ENCODE results near the gene CSMD2. TPM values are rescaled to one million over a fixed set of nuclear protein-coding genes. Genes with fewer than 3 reads are reported as not detected.

Gene CSMD2
- total RNA-seq, 1 donor from 2014 or later: 0.08 TPM

DNA sequence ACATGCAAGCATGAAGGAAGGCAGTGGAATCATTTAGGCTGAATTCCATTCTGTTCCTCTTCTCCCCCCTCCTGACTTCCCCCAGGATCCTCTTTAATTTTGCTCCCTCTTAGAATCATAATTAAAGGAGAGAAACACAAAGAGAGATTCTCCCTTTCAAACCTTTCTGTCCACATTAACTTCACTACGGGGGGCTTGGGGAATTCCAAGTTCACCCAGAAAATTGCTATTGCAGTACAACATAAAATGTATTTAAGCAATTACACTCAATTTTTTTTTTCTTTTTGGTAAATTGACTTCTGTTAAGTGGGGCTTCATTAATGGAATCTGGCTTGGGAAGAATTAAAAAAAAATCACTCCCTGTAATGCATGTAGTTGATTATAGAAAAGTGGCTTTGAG is 314.5 kb downstream of the CSMD2 start:
- ATAC-seq: no peak

DNA sequence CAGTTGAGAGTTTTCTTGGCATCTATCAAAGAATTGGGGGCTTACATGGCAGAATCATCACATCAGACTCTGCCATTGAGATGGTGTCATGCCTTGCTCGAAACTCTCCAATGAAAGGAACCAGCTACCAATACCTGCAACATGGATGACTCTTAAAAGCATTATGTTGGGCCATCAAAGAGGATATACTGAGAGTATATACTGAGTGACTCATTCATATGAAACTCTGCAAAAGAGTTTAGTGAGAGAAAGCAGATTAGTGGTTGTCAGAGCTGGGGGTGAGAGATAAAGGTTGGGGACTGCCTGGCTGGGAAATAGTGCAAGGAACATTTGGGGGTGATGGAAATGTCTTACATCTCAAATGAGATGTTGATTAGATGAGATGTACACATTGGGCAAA is 315.8 kb downstream of the CSMD2 start:
- no peak for ATAC-seq

DNA sequence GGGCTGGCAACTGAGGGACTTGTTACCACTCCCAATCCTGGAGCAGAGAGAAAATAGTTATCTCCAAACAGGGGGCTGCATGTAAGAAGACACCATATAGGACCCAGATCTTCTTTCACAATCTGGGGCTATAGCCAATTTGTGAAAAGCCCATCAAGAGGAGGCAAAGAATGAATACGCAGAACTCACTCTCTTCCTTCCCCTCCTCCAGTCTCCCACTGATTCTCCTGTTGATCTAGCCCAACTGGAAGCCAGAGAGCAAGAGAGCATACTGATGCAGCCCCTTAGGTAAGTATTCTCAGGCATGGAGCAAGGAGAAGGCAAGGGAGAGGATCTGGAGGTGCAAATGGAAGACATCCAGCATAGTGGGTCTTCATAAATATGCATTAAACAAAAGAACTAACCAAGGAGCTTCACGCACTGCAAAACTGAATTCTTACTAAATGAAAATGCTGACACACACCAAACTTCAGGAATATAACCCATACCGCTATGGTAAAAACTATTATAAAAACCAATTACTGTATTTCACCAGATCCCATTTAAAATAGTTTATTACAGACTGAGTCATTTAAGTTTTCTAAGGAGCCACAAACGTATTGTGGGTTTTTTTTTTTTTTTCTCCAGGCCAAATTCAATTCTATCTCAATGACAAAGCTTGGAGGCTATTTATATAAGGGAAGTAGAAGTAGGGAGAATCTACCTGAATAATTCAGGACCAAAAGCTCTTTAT is 316.7 kb downstream of the CSMD2 start:
- ATAC-seq: no peak

DNA sequence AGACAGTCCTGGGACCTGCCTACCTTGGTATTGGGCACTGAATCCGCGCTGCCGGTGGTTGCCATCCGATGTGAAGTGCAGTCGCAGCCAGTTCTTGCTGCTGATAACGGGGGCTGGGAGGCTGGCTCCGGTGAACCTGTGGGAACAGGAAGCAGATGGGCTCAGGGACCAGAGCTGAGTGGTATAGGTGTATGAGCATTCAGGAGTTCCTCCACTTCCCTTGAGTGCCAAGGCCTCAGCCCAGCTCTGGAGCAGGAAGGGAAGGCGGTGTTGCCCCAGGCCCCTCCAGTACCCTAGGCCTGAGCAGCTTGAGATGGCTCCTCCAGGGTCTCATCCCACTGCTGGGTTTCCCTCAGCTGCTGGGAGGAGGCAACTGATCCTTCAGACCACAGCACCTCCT is 318.2 kb downstream of the CSMD2 start:
- no peak for ATAC-seq

DNA sequence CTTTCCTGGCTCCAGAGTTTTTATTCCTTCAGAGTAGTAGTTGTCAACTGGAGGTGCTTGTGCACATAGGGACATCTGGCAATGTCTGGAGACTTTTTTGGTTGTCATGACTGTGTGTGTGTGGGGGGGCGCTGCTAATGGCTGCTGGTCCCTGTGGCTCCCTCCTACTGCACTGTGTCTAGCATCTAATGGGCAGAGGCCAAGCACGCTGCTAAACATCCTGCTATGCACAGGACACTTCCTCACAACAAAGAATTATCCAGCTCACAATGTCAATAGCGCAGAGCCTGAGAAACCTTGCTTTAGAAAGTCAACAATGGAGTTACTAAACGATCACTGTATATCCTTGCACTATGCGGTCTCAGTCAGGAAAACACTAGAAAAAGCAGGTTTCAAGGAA is 320.9 kb downstream of the CSMD2 start:
- no peak for ATAC-seq

DNA sequence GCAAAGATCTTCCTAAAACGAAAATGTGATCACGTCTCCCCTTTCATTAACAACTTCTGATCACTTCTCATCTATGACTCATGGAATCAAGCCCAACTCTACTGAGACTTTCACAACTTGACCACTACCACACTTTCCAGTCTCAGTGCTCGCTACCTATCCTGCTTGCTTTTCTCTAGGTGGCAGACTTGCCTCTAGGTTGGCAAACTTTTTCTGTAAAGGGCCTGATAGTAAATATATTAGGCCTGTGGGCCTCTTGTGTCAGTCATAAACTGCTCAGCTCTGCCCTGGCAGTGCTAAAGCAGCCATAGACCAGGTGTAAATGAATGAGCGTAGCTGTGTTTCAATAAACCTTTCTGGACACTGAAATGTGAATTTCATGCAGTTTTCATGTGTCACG is 322.7 kb downstream of the CSMD2 start:
- ATAC-seq: no peak

DNA sequence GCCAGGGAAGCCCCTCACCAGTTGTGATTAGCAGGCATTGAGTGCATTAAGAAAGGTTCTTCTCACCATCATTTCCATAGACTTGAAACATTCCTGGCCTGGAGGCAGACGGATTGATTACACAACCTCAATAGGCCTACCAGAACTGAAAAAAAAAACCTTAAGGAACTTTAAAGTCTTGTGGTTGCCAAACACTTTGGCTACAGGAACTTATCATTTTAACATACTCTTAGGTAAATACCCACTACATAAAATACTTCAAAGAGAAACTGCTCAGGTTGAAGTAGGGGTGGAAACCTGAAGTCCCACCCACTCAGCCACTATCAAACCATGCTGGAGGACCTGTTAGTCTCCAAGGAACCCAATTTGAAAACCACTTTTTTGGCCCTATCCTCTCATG is 323.5 kb downstream of the CSMD2 start:
- ATAC-seq: no peak

DNA sequence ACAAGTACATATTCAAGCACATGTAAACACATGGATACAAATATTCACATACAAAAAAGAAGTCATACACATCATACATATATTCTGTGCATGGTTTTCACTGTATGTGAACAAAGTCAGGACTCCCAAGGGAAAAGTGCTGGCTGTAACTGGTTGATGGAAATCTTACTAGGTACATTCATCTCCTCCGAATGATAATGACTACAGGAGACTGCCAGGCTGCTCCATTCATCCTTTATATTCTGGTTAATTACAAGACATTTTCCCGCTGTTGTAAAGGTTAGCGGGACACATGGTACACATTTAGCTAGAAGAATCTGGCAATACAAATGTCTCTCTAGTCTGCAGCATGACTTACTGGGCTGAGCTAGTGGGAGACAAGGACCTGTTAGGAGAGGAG is 327.4 kb downstream of the CSMD2 start:
- ATAC-seq: no peak

DNA sequence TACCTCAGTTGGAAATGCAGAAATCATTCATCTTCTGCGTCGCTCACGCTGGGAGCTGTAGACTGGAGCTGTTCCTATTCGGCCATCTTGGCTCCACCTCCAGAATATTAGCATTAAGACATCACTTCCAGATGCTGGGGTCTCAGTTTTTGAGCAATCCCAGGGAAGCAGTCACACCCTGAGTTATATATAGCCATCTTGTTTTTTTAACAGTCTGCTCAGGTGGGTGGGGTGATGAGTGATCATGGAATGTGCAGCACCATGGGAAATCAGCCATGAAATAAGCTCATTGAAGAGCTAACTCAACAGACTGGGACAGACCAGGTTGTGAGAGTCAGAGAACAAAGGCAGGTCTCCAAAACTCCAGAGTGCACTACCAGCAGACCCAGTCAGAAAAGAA is 328.1 kb downstream of the CSMD2 start:
- ATAC-seq: no peak

DNA sequence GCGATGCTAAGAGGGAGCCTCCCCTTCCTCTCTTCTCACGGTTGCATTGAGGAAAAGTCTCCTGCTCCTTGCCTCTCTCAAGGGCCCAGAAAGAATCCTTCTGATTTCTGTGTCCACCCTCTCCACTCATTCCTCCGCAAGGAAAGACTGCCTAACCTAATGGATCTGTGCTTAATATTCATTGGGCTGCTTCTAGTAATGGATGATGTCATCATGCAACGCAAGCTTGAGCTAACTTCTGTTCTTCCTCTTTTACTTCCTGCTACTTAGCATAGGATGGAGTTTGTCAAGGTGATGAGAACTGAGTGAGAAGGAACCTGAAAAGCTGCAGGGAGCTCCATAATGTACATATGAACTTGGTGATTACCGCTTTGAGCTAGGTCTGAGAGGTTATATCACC is 336.4 kb downstream of the CSMD2 start:
- ATAC-seq: no peak

DNA sequence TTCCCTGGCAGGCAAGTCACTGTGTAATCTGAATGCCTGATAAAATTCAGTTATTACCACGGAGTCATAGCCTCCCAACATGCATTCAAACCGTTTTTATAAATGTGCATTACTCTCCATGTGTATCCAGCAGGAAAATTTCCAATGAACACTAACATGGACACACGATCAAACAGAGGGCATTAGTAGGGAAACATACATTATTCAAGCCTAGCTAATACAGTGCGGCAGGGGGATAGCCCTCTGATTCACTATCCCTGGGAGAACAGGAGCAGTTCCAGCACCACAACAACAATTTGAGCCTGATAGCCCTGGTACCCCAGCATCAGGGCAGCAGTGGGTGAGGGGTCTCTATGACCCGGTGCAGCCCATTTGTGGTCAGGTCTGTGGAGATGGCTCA is 337.0 kb downstream of the CSMD2 start:
- no peak for ATAC-seq

DNA sequence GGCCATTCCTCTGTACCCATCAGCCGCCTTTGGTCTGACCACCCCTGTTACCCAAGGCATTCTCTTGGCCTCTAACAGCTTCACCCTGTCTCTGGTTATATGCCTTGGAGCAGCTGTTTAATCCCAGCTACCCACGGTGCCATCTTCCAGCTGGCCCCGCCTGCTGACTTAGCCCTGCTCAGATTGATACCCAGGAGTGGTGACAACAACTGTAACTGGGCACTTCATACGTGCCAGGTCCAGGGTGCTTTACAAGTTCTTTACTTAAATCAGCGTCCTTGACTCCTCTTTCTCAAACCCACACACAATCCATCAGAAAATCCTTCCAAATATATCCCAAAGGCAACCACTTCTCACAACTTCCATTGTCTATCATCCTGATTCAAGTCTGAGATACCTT is 338.3 kb downstream of the CSMD2 start:
- no peak for ATAC-seq

DNA sequence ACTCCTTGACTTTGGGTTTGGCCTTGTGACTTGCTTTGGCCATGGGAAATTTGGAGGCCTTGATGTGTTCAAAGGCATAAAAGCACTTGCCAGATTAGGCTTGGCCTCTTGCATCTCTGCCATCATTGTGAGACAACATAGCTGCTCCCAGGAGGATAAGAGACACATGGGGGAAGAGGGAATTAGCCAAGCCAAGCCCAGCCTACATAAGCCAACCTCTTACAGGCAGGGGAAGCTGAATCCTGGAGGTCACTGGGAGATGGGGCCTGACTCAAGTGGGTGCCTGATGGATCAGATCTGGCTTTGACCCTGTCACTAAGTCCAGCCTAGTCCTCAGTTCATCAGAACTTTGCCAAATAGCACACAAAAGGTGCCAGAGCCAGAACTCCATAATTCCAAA is 338.7 kb downstream of the CSMD2 start:
- no peak for ATAC-seq

DNA sequence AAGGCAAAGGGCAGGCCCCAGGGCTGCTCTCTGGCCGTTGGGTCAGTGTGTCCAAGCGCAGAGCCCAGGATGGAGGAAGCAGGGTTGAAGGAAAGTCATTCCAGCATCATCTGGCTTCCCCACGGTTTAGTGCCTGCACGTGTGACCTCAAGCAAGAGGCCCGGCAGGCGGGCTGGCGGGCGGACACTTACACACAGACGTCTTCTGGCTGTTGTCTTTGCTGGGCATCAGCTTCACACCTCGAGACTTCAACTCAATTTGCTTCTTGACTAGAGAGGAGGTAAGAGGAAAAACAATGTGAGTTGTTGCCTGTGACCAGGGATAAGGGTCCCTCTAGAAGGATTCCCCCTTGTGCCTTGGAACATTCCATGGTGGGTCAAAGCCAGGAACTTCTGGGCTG is 339.5 kb downstream of the CSMD2 start:
- ATAC-seq: no peak

DNA sequence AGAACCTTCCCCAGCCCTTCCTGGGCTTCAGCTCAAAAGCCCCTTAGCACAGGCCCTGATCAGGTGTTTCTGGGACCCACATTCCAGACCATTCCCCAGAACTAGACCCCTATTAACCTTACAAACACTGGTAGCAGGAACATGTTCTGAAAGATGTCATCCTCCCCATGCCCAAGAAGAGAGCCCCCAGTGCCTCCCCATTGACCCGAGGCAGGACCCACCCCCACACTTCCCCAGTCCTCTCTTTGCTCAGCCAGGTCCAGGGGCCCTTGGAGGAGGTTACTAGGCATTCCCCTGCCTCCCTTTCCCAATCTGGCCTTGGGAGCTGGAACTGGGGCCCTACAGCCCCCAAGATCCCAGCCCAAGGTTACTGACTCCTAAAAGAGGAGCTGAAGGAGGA is 340.1 kb downstream of the CSMD2 start:
- no peak for ATAC-seq

DNA sequence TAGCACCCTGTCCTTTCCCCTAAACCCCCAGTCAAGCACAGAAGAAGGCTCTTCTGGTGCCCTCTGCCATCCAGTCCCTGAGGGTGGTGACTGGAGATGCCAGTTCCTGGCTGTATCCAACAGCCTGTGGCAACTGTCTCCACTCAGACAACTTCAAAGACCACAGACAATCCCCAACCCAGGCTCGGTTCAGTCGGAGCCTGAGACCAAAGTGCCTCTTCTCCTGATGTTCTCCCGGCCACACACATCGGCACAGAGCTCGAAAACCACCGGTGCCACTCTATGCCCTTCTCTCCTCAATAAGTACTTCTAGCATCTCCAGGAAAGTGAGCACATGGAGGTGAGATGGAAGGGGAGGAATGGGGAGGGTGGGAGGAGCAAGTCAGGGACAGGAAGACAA is 340.7 kb downstream of the CSMD2 start:
- ATAC-seq: no peak

DNA sequence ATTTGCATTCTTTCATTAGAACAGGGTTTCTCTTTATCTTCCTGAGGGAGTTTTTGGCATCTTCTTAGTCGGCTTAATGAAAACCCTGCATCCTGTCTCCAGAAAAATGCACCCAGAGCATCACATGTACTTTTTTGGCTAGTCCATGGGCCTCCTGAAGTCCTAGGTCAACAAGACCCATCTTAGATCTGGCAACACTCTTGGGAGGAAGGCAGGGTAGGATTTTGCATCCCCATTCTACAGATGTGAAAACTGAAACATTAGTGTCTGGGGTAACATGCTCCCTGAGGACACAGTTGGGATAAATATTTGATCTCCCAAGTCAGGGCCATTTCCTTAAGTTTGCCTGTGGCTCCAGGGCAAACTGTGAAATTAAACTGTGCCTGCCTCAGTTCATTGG is 341.2 kb downstream of the CSMD2 start:
- no peak for ATAC-seq

DNA sequence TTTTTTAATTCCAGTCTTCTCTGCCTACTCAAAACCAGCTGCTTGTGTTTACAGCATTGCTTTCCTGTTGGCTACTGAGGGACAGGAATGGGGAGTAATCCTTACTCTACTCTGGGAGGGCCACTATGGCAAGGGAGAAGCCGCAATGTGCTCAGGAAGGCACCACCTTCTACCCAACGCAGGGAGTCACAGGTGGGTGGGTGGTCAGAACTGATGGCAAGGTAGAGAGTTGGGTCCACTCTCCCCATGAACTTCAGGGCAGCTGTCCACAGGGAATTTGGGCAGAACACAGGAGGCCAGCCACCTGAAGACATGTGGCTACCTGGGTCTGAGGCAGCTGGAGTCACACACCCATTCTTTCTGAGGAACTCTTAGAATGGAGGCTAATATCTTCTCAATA is 341.6 kb downstream of the CSMD2 start:
- no peak for ATAC-seq

DNA sequence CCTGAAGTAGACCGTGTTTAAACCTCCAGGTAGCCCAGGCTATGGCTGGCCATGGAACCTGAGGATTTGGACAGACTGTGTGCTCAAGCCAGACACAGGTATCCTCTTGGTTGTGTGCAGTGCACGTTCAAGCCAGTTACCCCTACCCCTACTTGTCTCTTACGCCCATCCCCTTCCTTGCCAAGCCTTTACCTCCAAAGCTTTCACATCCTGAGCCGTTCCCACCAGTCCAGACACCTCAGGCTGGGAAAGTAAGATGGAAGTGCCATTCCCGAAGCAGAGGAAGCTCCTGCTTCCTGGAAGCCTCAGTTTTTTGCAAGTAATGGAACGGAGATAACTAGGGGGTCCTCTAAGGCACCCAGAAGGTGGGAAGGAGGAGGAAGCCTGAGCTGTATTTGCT is 342.6 kb downstream of the CSMD2 start:
- no peak for ATAC-seq

DNA sequence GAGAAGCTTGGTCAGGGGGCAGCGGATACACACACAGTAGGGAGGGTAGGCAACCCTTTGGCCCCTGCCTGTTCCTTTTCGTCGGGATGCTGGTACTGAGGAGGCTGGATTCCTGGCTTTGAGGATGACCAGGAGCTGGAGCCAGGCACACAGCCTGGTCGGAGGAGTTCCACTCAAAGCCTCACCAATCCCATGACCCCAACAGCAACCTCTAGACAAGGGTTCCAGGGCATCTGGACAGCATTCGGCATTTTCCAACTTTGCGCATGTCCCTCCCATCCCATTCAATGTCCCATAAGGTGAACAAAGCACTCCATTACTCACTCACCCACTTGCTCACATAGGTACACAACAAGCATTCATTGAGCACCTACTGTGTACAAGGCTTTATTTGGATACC is 343.7 kb downstream of the CSMD2 start:
- no peak for ATAC-seq

DNA sequence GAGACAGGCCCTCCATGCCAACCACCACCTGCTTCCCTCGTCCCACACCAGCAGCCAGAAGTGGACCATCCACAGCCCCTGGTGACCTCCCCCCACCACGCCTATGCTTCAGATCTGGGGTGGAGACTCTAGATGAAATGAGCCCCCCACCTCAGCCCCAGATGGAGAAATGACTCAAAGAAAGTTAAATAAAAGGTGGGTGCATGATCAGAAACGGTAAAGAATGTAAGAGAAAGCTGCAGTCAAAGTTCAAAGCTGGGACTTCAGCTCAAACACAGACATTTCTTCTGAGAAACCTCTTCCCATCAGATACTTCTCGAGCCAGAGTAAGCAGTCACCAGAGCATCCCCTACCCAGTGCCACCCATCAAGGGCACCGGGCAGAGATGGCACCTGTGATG is 344.2 kb downstream of the CSMD2 start:
- ATAC-seq: no peak

DNA sequence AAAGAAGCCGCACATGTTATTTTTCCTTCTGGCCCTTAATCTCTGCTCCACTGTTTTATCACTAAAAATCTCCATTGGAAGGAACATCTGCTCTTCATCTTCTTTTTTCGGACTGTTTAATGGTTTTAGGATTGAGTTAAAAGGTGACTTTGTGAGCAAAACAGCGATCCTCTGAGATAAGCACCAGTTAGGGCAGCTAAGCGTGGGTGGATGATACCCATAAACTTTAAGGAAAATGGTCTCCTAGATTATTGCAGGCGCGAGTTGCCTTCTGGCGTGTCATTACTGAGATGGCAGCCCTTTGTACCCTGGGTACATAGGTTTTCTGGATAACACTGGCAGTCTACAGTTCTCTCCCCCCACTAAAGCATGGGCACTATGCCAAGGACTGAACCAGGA is 345.1 kb downstream of the CSMD2 start:
- no peak for ATAC-seq

DNA sequence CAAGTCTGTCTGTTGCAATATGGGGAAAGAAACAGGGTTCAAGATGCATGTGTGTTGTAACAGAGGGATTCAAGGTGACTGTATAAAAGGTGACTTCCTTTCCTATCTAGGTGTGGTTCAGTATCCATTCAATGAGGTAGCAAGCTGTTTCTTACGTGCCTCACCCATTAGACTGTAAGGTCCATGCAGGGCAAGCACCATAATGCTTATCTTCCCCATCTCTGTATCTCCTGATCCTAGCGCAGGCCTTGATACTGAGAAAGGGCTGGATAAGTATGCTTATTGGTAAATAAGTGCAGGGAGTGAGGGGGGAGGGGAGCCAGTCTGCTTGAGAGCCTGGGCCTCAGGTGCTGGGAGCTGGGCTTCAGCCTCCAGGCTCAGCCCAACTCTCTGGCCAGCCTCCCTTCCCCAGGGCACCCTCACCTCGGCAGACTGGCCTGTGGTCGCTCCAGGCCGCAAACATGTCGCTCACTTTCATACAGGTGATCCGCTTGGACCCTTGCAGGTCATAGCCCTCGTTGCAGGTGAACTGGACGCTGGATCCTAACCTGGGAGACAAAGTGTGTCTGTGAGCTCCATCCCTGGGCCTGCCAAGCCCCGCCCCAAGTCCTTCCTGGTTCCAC is 345.6 kb downstream of the CSMD2 start:
- ATAC-seq: no peak

DNA sequence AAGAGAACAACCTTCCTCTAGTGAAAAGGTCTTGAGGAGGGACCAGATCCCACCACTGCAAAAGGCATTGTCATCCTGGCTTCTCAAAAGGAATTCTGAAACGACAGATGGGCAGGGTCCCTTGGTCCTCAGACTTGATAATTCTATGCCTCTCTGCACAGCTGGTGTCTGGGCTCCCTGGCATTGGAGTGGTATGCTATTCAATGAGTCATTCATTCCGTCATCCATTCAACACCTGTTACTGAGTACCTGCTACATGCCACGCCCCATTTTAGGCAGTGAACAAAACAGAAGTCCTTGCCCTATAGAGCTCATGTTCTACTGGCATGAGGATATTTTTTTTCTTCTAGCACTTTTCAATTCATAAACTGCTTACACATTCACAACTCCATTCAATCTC is 347.0 kb downstream of the CSMD2 start:
- peak; percentile 78 for ATAC-seq

DNA sequence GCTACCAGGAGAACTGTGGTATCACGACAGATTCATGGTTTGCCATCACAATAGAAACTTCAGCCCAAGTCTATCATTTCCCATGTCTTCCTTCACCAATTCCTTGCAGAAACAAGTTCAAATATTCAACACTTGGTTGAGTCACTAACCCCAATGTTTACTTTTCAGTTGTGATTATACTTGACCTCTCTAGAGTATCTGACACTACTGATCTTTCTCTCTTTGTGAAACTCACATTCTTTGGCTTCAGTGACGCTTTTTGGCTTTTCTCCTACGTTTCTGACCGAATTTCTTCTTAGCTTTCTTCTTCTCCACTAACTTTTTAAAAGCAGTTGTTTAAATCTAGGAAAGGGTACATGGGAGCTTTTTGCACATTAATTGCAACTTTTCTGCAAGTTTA is 350.0 kb downstream of the CSMD2 start:
- peak; percentile 41 for ATAC-seq
